ENCODE data around the gene SCN2B.

GRCh38 chr11:118162846-118163245, 13.6 kb downstream of the SCN2B start:
- TF ChIP-seq CTCF (conservative IDR thresholded peaks at IDR 0.05; ENCODE audit: low read depth, low read length) (no peak), EZH2 (IDR thresholded peaks at IDR 0.05; ENCODE audit: borderline replicate concordance, low read depth, low read length, poor library complexity, severe bottlenecking) (no peak)

All from A673 (cell line).